CD4-positive, alpha-beta T cell (primary cell): ENCODE measurements around the gene IRX4. TPM values are rescaled to one million over a fixed set of nuclear protein-coding genes. Genes with fewer than 3 reads are reported as not detected.
A peak's percentile ranks its signal among the peaks of the same experiment; 100 is the strongest.

Experiments
- ATAC-seq: fragments of 200-7000 bp; cut with Tn5 transposase; one replicate; pipeline ENCODE4 v1.10.0; 2022; ENCODE audit warnings: mild to moderate bottlenecking; ENCODE audit not compliant: poor library complexity
- CTCF ChIA-PET: fragments of 350-600 bp; sonication (Branson Sonifier 250); formaldehyde crosslinking; loops from one replicate; lab custom pipeline; 2021; ENCODE audit warnings: antibody characterized with exemption, inconsistent platforms; lab: Charles Lee
- POLR2A ChIA-PET: fragments of 350-600 bp; sonication (Branson Sonifier 250); formaldehyde crosslinking; loops from one replicate; lab custom pipeline; 2021; ENCODE audit warnings: antibody characterized with exemption, inconsistent platforms; lab: Charles Lee
- DNase-seq, 14 experiments: peaks; one replicate each; pipeline ENCODE4 v3.0.0-alpha.2; 2013 to 2020; ENCODE audit warnings: mixed read lengths in 2 of 14
- H3K27ac ChIP-seq, 2 donors: one replicate each; pipeline versions ENCODE4 v1.5.1 to v1.7.0; 2013; ENCODE audit warnings: low read length in 2 of 2, low read depth in 1 of 2, mild to moderate bottlenecking in 1 of 2
- H3K27me3 ChIP-seq, 2 experiments: 1 replicate in 1 of 2; 2 replicates in 1 of 2; pipeline versions ENCODE4 v1.6.1 to v1.7.0; 2013; ENCODE audit warnings: low read length in 2 of 2, control low read depth in 1 of 2, mild to moderate bottlenecking in 1 of 2, moderate library complexity in 1 of 2; ENCODE audit not compliant: insufficient read depth in 2 of 2, control insufficient read depth in 1 of 2
- H3K36me3 ChIP-seq: one replicate; pipeline ENCODE4 v1.6.1; 2013; ENCODE audit warnings: low read length, control low read depth; ENCODE audit not compliant: insufficient read depth
- H3K4me1 ChIP-seq: one replicate; pipeline ENCODE4 v1.6.1; 2013; ENCODE audit warnings: low read length, control low read depth; ENCODE audit not compliant: insufficient read depth
- H3K4me3 ChIP-seq: one replicate; pipeline ENCODE4 v1.5.1; 2013; ENCODE audit warnings: mild to moderate bottlenecking, low read length, moderate library complexity
- H3K9me3 ChIP-seq, 2 experiments: 1 replicate in 1 of 2; 2 replicates in 1 of 2; pipeline versions ENCODE4 v1.6.1 to v1.7.0; 2013; ENCODE audit warnings: low read length in 2 of 2, mild to moderate bottlenecking in 2 of 2, control low read depth in 1 of 2, moderate library complexity in 1 of 2; ENCODE audit not compliant: control insufficient read depth in 1 of 2, insufficient read depth in 1 of 2
- H3K27ac Mint-ChIP-seq: one replicate; pipeline ENCODE4 v1.8.0; 2020; ENCODE audit warnings: mixed read lengths
- H3K27me3 Mint-ChIP-seq: one replicate; pipeline ENCODE4 v1.8.0; 2021; ENCODE audit warnings: mixed read lengths
- H3K36me3 Mint-ChIP-seq: one replicate; pipeline ENCODE4 v1.8.0; 2021; ENCODE audit warnings: low read depth, mixed read lengths
- H3K4me1 Mint-ChIP-seq: one replicate; pipeline ENCODE4 v1.8.0; 2021; ENCODE audit warnings: low read depth, mixed read lengths
- H3K4me3 Mint-ChIP-seq: one replicate; pipeline ENCODE4 v1.8.0; 2020; ENCODE audit warnings: mild to moderate bottlenecking, mixed read lengths
- H3K9me3 Mint-ChIP-seq: one replicate; pipeline ENCODE4 v1.8.0; 2020; ENCODE audit warnings: mixed read lengths
- intact Hi-C, 2 experiments: fragments of 100-400 bp; cut with DNase I in 1 of 2; cut with micrococcal nuclease in 1 of 2; formaldehyde crosslinking; loops; one replicate each; pipeline versions ENCODE4 v1.15.1 to v1.9.0; 2023 to 2025; cut with DNase I, micrococcal nuclease
- total RNA-seq, 174 experiments: library from RNA in 2 of 174; stranded (reverse) in 2 of 174; gene quantifications; one replicate each; pipeline ENCODE4 v1.2.3 and lab custom pipeline; 2021 to 2026
- TF ChIP-seq, protein P1 (sequence below): fragments of 200-600 bp; IDR thresholded peaks from one replicate; pipeline ENCODE4 v1.8.0; 2022; ENCODE audit warnings: antibody characterized with exemption, mild to moderate bottlenecking

Gene IRX4
- total RNA-seq, 2 experiments from 2014 or later = not detected

DNA sequence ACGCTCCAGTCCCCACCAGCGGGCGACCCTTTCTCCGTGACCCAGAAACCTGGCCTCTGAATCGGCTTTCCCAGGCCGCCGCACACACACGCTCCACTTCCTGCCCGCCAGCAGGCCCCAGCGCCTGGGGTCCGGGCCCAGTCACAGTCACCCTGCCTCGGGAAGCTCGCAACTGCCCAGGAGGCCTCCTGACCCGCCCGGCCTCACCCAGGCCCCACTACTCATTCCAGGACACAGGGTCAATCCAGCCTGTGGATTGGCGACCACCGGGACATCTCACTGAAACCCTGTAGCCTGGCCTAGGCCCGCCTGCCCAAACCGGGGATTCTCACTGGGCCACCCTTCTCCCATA is 2.7 kb upstream of the IRX4 start:
- Mint-ChIP-seq H3K9me3 (no peaks in the 10 kb centered on the region), H3K4me3 (no peak overlapping the region), H3K27ac (no peak overlapping the region), H3K4me1 (peaks cover 8% of the 10 kb centered on the region), H3K36me3 (no peaks in the 10 kb centered on the region), H3K27me3 (peaks cover 40% of the 10 kb centered on the region)
- POLR2A ChIA-PET = no interaction called here
- DNase-seq (no peak), ATAC-seq (no peak)
- peaks cover 10% of the 10 kb centered on the region for H3K4me1 ChIP-seq
- no peak overlapping the region for H3K4me3 ChIP-seq
- peaks cover 38 to 79% of the 10 kb centered on the region in 2 experiments for H3K27me3 ChIP-seq
- H3K36me3 ChIP-seq = no peaks in the 10 kb centered on the region
- intact Hi-C loops = no loop called here
- CTCF ChIA-PET = no interaction called here
- no peak overlapping the region for H3K27ac ChIP-seq
- TF ChIP-seq, protein P1, sequence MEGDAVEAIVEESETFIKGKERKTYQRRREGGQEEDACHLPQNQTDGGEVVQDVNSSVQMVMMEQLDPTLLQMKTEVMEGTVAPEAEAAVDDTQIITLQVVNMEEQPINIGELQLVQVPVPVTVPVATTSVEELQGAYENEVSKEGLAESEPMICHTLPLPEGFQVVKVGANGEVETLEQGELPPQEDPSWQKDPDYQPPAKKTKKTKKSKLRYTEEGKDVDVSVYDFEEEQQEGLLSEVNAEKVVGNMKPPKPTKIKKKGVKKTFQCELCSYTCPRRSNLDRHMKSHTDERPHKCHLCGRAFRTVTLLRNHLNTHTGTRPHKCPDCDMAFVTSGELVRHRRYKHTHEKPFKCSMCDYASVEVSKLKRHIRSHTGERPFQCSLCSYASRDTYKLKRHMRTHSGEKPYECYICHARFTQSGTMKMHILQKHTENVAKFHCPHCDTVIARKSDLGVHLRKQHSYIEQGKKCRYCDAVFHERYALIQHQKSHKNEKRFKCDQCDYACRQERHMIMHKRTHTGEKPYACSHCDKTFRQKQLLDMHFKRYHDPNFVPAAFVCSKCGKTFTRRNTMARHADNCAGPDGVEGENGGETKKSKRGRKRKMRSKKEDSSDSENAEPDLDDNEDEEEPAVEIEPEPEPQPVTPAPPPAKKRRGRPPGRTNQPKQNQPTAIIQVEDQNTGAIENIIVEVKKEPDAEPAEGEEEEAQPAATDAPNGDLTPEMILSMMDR = no peak
- peaks cover 0 to 28% of the 10 kb centered on the region in 2 experiments for H3K9me3 ChIP-seq

GRCh38 chr5:1884678-1885403 is 2.1 kb upstream of the IRX4 start:
- CTCF ChIA-PET = no interaction called here
- no peaks in the 10 kb centered on the region for H3K36me3 Mint-ChIP-seq
- H3K9me3 ChIP-seq = peaks cover 0 to 32% of the 10 kb centered on the region in 2 experiments
- DNase-seq (no peak), ATAC-seq (no peak)
- no peak overlapping the region for H3K4me3 ChIP-seq
- no peak overlapping the region for H3K27ac ChIP-seq
- peaks cover 11% of the 10 kb centered on the region for H3K4me1 Mint-ChIP-seq
- H3K27me3 ChIP-seq = peaks cover 43 to 82% of the 10 kb centered on the region in 2 experiments
- H3K27ac Mint-ChIP-seq = no peak overlapping the region
- H3K4me1 ChIP-seq = peaks cover 10% of the 10 kb centered on the region
- H3K27me3 Mint-ChIP-seq = peaks cover 43% of the 10 kb centered on the region
- TF ChIP-seq, protein P1 = no peak
- intact Hi-C loops = no loop called here
- no peaks in the 10 kb centered on the region for H3K36me3 ChIP-seq
- POLR2A ChIA-PET = no interaction called here
- no peak overlapping the region for H3K4me3 Mint-ChIP-seq
- no peaks in the 10 kb centered on the region for H3K9me3 Mint-ChIP-seq

DNA sequence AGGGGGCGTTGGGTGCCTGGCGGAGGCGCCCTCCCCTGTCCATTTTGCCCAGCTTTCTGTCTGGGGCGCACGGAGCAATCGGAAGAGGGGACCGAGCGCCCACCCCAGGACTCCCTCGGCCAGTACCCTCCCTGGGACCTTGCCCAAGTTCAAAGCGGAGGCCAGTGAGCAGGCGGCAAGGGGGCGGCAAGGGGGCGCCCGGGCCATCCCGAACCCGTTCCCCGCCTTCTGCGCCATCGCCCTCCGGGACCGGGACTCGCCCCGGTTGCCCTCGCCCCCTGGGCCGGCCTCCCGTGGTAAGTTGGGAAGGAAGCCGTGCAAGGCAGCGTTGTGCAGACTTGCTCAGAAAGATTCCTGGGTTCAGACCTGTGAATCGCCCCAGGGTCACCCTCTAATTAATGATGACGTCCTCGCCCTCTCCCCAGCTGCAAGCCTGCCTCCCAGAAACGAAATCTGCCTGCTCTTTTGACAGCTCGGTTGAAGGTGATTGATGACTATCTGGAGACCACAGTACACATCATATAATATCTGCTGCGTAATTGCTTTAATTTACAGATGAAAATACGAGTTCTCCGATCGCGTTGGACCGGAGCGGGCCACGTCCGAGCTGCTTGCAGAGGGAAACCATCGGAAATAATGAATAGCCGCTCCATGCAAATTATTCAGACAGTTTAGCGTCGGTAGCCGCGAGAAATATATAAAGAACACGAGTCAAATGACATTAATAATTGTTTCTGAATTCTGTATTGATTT is 1.4 kb upstream of the IRX4 start:
- TF ChIP-seq, protein P1 = no peak
- intact Hi-C loops = no loop called here
- ChIA-PET CTCF (no interaction called here), POLR2A (no interaction called here)
- peaks cover 10% of the 10 kb centered on the region for H3K4me1 ChIP-seq
- Mint-ChIP-seq H3K4me3 (peak overlapping the region; percentile 34), H3K27me3 (peaks cover 47% of the 10 kb centered on the region), H3K36me3 (no peaks in the 10 kb centered on the region), H3K9me3 (no peaks in the 10 kb centered on the region), H3K27ac (no peak overlapping the region), H3K4me1 (peaks cover 11% of the 10 kb centered on the region)
- H3K27ac ChIP-seq = no peak overlapping the region
- no peak overlapping the region for H3K4me3 ChIP-seq
- H3K9me3 ChIP-seq = peaks cover 0 to 38% of the 10 kb centered on the region in 2 experiments
- DNase-seq = no peak
- H3K36me3 ChIP-seq = no peaks in the 10 kb centered on the region
- H3K27me3 ChIP-seq = peaks cover 48 to 84% of the 10 kb centered on the region in 2 experiments
- ATAC-seq = no peak
